ENCODE results near the gene AIDA.
A peak's percentile ranks its signal among the peaks of the same experiment; 100 is the strongest.

The AIDA gene

DNA sequence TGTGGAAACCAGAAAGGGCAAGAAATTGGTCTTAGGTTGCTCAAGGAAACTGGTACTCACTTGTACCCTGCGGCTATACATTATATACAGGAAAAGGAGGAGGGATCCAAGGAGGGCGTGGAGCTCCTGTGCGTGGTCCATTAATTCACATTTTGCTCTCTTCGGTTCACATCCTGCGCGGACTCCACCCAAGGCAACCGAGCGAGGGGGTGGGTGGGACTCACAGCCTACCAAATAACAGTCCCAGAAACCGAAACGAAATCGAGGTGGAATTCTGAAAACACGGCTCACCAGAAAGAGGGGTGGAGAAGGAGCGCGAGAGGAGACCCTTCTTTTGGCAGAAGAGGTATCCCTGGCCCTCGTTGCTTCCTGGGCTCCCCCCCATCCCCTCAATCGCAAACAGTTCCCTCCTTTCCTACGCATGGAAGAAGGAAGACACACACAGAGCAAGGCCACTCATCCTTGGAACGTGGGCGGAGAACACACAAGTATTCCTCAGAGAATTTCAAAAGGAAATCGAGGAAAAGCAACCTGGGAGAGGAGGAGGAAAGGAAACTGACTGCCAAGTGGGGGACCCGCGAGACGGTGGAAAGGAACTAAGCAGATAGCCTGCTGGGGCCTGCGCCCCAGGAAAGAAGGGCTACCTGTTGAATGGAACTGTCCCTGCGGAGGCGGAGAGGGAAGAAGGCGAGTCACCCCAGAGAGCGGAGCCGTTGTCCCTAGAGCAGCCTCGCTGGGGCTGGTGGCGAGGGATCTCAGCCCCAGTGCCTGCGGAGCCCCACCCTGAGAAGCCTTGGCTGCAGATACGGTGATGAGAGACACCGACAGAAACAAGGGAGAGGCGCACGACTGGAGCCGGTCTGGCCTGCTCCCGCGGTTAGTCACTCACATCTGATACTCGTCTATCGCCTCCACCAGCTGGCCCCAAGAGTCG is 705 bp downstream of the AIDA start:
- no peaks in the 10 kb centered on the region for H3K4me1 ChIP-seq (ENCODE audit: control insufficient read depth, insufficient read depth, low read length)
- no peaks in the 10 kb centered on the region for H3K9me3 ChIP-seq (ENCODE audit: control insufficient read depth, insufficient read depth, low read length)
- peak overlapping the region; percentile 73 for H3K4me3 ChIP-seq (ENCODE audit: low read length)
- no peaks in the 10 kb centered on the region for H3K36me3 ChIP-seq (ENCODE audit: control insufficient read depth, insufficient read depth, low read length)
- no CpG with 5 or more reads among the region's 42 CpGs for WGBS (ENCODE audit: insufficient coverage, insufficient read length)
- no peak overlapping the region for H3K27ac ChIP-seq (ENCODE audit: low read length)
- H3K27me3 ChIP-seq (ENCODE audit: control insufficient read depth, insufficient read depth, low read length) = no peaks in the 10 kb centered on the region
- no peak for DNase-seq (ENCODE audit: low read depth, low spot score)

DNA sequence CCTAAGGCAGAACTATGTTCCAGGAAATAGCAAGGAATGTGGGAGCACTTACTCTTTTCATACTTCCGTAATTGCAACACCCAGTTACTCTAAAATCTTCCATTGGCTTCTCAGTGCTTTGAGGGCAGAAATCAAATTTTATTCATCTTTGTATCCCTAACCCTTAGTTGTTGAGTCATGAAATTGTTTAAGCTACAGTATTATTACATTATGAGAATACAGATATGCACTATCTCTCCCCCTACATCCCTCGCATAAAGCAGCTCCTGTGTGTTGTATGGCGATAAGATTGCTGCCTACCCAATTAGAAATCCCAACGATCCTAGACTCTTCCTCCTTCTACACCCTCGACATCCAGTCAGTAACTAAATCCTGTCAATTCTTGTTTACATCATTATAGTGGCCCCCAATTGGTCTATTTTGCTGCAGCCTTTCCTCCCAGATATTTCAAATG is 2.6 kb downstream of the AIDA start:
- Histone ChIP-seq H3K4me1 (ENCODE audit: control insufficient read depth, insufficient read depth, low read length) (no peaks in the 10 kb centered on the region), H3K4me3 (ENCODE audit: low read length) (no peak overlapping the region), H3K36me3 (ENCODE audit: control insufficient read depth, insufficient read depth, low read length) (no peaks in the 10 kb centered on the region), H3K27ac (ENCODE audit: low read length) (no peak overlapping the region), H3K9me3 (ENCODE audit: control insufficient read depth, insufficient read depth, low read length) (no peaks in the 10 kb centered on the region), H3K27me3 (ENCODE audit: control insufficient read depth, insufficient read depth, low read length) (no peaks in the 10 kb centered on the region)
- DNase-seq (ENCODE audit: low read depth, low spot score) = no peak
- no CpG with 5 or more reads among the region's 5 CpGs for WGBS (ENCODE audit: insufficient coverage, insufficient read length)

DNA sequence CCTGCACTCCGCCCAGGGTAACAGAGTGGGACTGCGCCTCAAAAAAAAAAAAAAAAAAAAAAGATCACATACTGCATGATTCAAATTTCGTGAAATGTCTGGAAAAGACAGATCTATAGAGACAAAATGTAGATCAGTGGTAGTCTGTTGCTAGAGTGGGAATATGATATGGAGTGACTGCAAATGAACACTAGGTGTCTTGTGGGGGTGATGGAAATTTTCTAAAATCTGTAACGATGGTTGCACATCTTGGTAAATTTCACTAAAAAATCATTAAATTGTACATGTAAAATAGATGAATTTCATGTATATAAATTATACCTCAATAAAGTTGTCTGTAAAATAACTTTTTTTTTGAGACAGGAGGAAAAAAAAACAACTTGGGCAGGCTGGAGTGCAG is 5.5 kb downstream of the AIDA start:
- H3K4me3 ChIP-seq (ENCODE audit: low read length) = no peak overlapping the region
- no peaks in the 10 kb centered on the region for H3K9me3 ChIP-seq (ENCODE audit: control insufficient read depth, insufficient read depth, low read length)
- no peaks in the 10 kb centered on the region for H3K27me3 ChIP-seq (ENCODE audit: control insufficient read depth, insufficient read depth, low read length)
- no CpG with 5 or more reads among the region's 4 CpGs for WGBS (ENCODE audit: insufficient coverage, insufficient read length)
- H3K36me3 ChIP-seq (ENCODE audit: control insufficient read depth, insufficient read depth, low read length) = no peaks in the 10 kb centered on the region
- no peak overlapping the region for H3K27ac ChIP-seq (ENCODE audit: low read length)
- no peak for DNase-seq (ENCODE audit: low read depth, low spot score)
- H3K4me1 ChIP-seq (ENCODE audit: control insufficient read depth, insufficient read depth, low read length) = no peaks in the 10 kb centered on the region

DNA sequence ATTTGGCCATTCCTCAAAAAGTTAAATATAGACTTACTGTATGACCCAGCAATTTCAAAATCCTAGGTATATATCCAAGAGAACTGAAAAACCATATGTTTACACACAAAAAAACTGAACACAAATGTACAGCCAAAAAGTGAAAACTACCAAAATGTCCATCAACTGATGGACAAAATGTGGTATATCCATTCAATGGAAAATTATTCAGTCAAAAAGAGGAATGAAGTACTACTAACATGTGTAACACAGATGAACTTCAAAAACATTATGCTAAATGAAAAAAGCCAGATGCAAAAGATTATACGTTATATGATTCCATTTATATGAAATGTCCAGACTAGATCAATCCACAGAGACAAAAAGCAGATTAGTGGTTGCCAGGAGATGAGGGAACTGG is 8.0 kb downstream of the AIDA start:
- Histone ChIP-seq H3K27ac (ENCODE audit: low read length) (no peak overlapping the region), H3K36me3 (ENCODE audit: control insufficient read depth, insufficient read depth, low read length) (no peaks in the 10 kb centered on the region; the same call in 1 of the 2 replicates), H3K4me1 (ENCODE audit: control insufficient read depth, insufficient read depth, low read length) (no peaks in the 10 kb centered on the region), H3K27me3 (ENCODE audit: control insufficient read depth, insufficient read depth, low read length) (no peaks in the 10 kb centered on the region), H3K4me3 (ENCODE audit: low read length) (no peak overlapping the region), H3K9me3 (ENCODE audit: control insufficient read depth, insufficient read depth, low read length) (no peaks in the 10 kb centered on the region)
- WGBS (ENCODE audit: insufficient coverage, insufficient read length) = no CpG with 5 or more reads among the region's 1 CpG
- no peak for DNase-seq (ENCODE audit: low read depth, low spot score)

DNA sequence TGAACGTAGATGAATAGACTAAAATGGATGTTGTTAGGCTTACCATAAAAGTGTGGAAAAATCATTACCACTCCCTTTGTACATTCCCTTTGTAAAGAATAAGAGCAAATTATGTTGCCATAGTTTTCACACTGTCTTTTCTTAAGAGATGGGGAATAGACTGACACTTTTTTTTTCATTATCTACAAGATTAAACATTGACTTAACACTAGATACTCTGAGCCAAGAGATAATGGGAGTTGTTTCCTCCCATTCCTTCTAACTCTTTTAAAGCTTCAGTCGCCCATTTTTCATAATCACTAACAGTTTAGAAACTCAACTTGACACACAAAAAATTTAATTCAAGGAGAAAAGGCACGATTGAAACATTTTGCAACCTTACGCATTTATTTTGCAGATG is 10.1 kb downstream of the AIDA start:
- WGBS (ENCODE audit: insufficient coverage, insufficient read length) = no CpG with 5 or more reads among the region's 4 CpGs
- Histone ChIP-seq H3K4me3 (ENCODE audit: low read length) (no peak overlapping the region), H3K27me3 (ENCODE audit: control insufficient read depth, insufficient read depth, low read length) (no peaks in the 10 kb centered on the region), H3K4me1 (ENCODE audit: control insufficient read depth, insufficient read depth, low read length) (no peaks in the 10 kb centered on the region), H3K36me3 (ENCODE audit: control insufficient read depth, insufficient read depth, low read length) (no peaks in the 10 kb centered on the region; the same call in 1 of the 2 replicates), H3K27ac (ENCODE audit: low read length) (no peak overlapping the region), H3K9me3 (ENCODE audit: control insufficient read depth, insufficient read depth, low read length) (no peaks in the 10 kb centered on the region)
- no peak for DNase-seq (ENCODE audit: low read depth, low spot score)

DNA sequence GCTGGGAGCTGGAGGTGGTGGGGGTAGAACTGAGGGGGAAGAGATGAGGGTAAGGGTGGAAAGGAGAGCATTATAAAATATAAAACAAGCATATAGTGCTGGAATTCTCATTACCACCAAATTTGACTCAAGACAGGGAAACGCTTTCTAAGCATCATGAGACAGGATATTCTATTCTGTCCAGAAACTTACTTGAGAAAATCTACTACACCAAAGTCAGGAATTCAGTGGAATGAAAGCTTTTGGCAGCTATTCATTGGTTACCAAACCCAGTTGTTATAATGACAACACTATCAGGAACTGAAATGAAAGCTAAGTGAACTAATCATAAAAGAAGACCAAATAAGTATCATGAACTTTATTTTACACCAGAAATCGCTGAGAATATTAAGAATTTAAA is 14.5 kb downstream of the AIDA start:
- no peak for DNase-seq (ENCODE audit: low read depth, low spot score)
- no CpG with 5 or more reads among the region's 2 CpGs for WGBS (ENCODE audit: insufficient coverage, insufficient read length)
- Histone ChIP-seq H3K27me3 (ENCODE audit: control insufficient read depth, insufficient read depth, low read length) (no peaks in the 10 kb centered on the region), H3K4me3 (ENCODE audit: low read length) (no peak overlapping the region), H3K27ac (ENCODE audit: low read length) (no peak overlapping the region), H3K4me1 (ENCODE audit: control insufficient read depth, insufficient read depth, low read length) (no peaks in the 10 kb centered on the region), H3K36me3 (ENCODE audit: control insufficient read depth, insufficient read depth, low read length) (no peaks in the 10 kb centered on the region; the same call in 1 of the 2 replicates), H3K9me3 (ENCODE audit: control insufficient read depth, insufficient read depth, low read length) (no peaks in the 10 kb centered on the region)

DNA sequence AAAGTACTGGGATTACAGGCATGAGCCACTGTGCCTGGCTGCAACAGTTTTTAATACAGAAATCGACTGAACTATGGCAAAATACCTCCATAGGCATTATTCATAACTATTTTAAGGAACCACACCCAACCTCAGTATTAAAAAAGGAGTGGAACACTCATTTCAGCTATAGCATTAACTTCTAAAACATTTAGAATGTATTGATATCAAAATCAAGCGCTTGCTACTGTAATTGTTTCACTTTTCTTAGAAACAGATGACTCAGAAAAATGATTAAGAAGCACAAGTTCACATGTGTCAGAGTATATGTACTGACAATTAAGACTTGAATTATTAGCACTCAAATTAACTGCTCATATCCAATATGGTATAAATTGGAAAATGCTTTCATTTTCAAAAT is 15.1 kb downstream of the AIDA start:
- Histone ChIP-seq H3K4me1 (ENCODE audit: control insufficient read depth, insufficient read depth, low read length) (no peaks in the 10 kb centered on the region), H3K9me3 (ENCODE audit: control insufficient read depth, insufficient read depth, low read length) (no peaks in the 10 kb centered on the region), H3K4me3 (ENCODE audit: low read length) (no peak overlapping the region), H3K36me3 (ENCODE audit: control insufficient read depth, insufficient read depth, low read length) (no peaks in the 10 kb centered on the region; the same call in 1 of the 2 replicates), H3K27ac (ENCODE audit: low read length) (no peak overlapping the region), H3K27me3 (ENCODE audit: control insufficient read depth, insufficient read depth, low read length) (no peaks in the 10 kb centered on the region)
- WGBS (ENCODE audit: insufficient coverage, insufficient read length) = no CpG with 5 or more reads among the region's 2 CpGs
- DNase-seq (ENCODE audit: low read depth, low spot score) = no peak

DNA sequence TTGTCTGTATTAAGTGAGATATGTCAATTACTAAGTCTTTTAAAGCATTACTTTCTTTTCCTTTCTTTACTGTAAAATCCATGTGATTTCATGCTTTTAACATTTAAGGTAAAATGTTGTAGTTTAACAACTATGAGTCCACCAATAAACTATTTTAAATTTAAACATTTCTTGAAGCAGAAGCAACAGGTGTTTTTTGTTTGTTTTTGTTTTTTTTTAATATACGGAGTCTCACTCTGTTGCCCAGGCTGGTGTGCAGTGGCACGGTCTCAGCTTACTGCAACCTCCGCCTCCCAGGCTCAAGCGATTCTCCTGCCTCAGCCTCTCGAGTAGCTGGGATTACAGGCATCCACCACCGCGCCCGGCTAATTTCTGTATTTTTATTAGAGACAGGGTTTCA is 15.6 kb downstream of the AIDA start:
- Histone ChIP-seq H3K36me3 (ENCODE audit: control insufficient read depth, insufficient read depth, low read length) (no peaks in the 10 kb centered on the region; the same call in 1 of the 2 replicates), H3K4me1 (ENCODE audit: control insufficient read depth, insufficient read depth, low read length) (no peaks in the 10 kb centered on the region), H3K27me3 (ENCODE audit: control insufficient read depth, insufficient read depth, low read length) (no peaks in the 10 kb centered on the region), H3K4me3 (ENCODE audit: low read length) (no peak overlapping the region), H3K9me3 (ENCODE audit: control insufficient read depth, insufficient read depth, low read length) (no peaks in the 10 kb centered on the region), H3K27ac (ENCODE audit: low read length) (no peak overlapping the region)
- no peak for DNase-seq (ENCODE audit: low read depth, low spot score)
- no CpG with 5 or more reads among the region's 8 CpGs for WGBS (ENCODE audit: insufficient coverage, insufficient read length)

DNA sequence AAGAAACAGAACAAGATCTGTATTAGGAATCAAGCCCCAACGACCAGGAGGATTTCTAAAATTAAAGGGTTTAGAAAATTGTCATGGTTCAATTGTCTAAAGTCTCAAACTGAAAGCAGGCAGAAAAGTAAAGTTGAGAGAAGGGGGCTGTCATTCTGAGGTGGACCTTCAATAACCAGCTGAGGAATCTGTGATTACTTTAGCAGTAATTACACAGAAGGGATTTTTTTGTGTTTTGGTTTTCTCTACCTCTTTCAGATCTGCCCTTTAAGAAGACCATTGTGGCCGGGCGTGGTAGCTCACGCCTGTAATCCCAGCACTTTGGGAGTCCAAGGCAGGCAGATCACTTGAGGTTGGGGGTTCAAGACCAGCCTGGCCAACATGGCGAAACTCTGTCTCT is 17.4 kb downstream of the AIDA start:
- Histone ChIP-seq H3K27me3 (ENCODE audit: control insufficient read depth, insufficient read depth, low read length) (no peaks in the 10 kb centered on the region), H3K4me3 (ENCODE audit: low read length) (no peak overlapping the region), H3K27ac (ENCODE audit: low read length) (no peak overlapping the region), H3K9me3 (ENCODE audit: control insufficient read depth, insufficient read depth, low read length) (no peaks in the 10 kb centered on the region), H3K36me3 (ENCODE audit: control insufficient read depth, insufficient read depth, low read length) (no peaks in the 10 kb centered on the region; the same call in 1 of the 2 replicates), H3K4me1 (ENCODE audit: control insufficient read depth, insufficient read depth, low read length) (no peaks in the 10 kb centered on the region)
- WGBS (ENCODE audit: insufficient coverage, insufficient read length) = no CpG with 5 or more reads among the region's 5 CpGs
- no peak for DNase-seq (ENCODE audit: low read depth, low spot score)

DNA sequence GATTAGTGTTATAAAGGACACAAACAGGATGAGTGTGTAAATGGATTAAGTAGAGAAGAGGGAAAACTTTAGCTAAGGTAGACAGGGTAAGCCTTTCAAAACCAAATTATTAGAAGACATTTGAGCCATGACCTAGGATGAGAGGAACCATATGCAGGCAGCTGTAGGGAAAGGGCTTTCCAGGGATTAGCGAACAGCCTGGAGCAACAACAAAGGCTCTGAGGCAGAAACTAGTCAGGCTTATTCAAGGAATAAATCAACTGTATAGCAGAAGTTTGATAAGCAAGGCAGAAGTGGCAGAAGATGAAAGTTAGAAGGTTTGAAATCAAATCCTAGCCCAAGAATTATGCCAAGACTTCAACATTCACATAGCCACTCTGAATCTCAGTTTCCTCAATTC is 21.3 kb downstream of the AIDA start:
- DNase-seq (ENCODE audit: low read depth, low spot score) = no peak
- Histone ChIP-seq H3K4me3 (ENCODE audit: low read length) (no peak overlapping the region), H3K27me3 (ENCODE audit: control insufficient read depth, insufficient read depth, low read length) (no peaks in the 10 kb centered on the region), H3K36me3 (ENCODE audit: control insufficient read depth, insufficient read depth, low read length) (peaks cover 3% of the 10 kb centered on the region; the same call in 1 of the 2 replicates), H3K9me3 (ENCODE audit: control insufficient read depth, insufficient read depth, low read length) (no peaks in the 10 kb centered on the region), H3K27ac (ENCODE audit: low read length) (no peak overlapping the region), H3K4me1 (ENCODE audit: control insufficient read depth, insufficient read depth, low read length) (no peaks in the 10 kb centered on the region)
- no CpG with 5 or more reads among the region's 1 CpG for WGBS (ENCODE audit: insufficient coverage, insufficient read length)

DNA sequence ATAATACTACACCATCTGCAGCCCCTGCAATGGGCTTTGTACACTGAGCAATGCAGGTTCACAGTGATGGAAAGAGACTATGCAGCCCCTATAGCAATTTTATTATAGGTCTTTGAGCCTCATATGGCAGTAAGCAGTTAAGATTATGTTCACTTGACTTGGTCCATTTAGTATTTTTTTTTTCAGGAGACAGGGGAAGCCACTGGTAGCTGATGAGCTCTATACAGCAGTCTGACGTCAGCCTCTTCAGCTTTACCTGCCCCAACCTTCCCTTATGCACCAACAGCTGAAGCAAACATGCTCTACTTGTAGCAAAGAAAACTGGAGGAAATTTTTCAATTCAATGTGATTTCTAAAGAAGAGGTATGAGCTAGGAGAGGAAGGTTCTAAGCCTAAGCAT is 32.2 kb downstream of the AIDA start:
- Histone ChIP-seq H3K36me3 (ENCODE audit: control insufficient read depth, insufficient read depth, low read length) (peaks cover 3% of the 10 kb centered on the region; the same call in 1 of the 2 replicates), H3K27me3 (ENCODE audit: control insufficient read depth, insufficient read depth, low read length) (no peaks in the 10 kb centered on the region), H3K9me3 (ENCODE audit: control insufficient read depth, insufficient read depth, low read length) (no peaks in the 10 kb centered on the region), H3K27ac (ENCODE audit: low read length) (no peak overlapping the region), H3K4me1 (ENCODE audit: control insufficient read depth, insufficient read depth, low read length) (no peaks in the 10 kb centered on the region), H3K4me3 (ENCODE audit: low read length) (no peak overlapping the region)
- WGBS (ENCODE audit: insufficient coverage, insufficient read length) = no CpG with 5 or more reads among the region's 1 CpG
- no peak for DNase-seq (ENCODE audit: low read depth, low spot score)
